Panc1 (cell line): ENCODE results near the gene MOG. TPM values are rescaled to one million over a fixed set of nuclear protein-coding genes. Genes with fewer than 3 reads are reported as not detected.

Source experiments
- ATAC-seq: fragments of 200-7000 bp; cut with Tn5 transposase; 2 replicates; pipeline ENCODE4 v1.9.1; 2020; ENCODE audit warnings: mild to moderate bottlenecking, moderate library complexity
- BruUV-seq: library from RNA; stranded (reverse); fragments of 400-500 nt; replicated peaks from 2 replicates; lab custom pipeline; 2021; lab: Mats Ljungman, UMichigan
- CTCF ChIA-PET: fragments of 300-600 bp; sonication (Branson Sonifier 250); formaldehyde crosslinking; loops from one replicate; lab custom pipeline; 2022; ENCODE audit warnings: antibody characterized with exemption; lab: Charles Lee
- POLR2A ChIA-PET: fragments of 300-600 bp; sonication (Branson Sonifier 250); formaldehyde crosslinking; loops from one replicate; lab custom pipeline; 2022; ENCODE audit warnings: antibody characterized with exemption; lab: Charles Lee
- DNase-seq: peaks from one replicate; pipeline ENCODE4 v3.0.0-alpha.2; 2010; ENCODE audit warnings: low read depth, low spot score
- H3K27ac ChIP-seq: 2 replicates; pipeline ENCODE4 v1.5.1; 2011; ENCODE audit warnings: mild to moderate bottlenecking, low read length, inconsistent platforms
- H3K27me3 ChIP-seq: fragments of 200-500 bp; sonication (Bioruptor generic); 2 replicates; pipeline ENCODE4 v1.6.0; 2014; ENCODE audit warnings: low read length, inconsistent platforms; ENCODE audit not compliant: control insufficient read depth, insufficient read depth
- H3K36me3 ChIP-seq: fragments of 200-500 bp; sonication (Bioruptor generic); 2 replicates; pipeline ENCODE4 v1.5.1; 2014; ENCODE audit warnings: inconsistent platforms, mild to moderate bottlenecking, low read length, moderate library complexity; ENCODE audit not compliant: control insufficient read depth, insufficient read depth
- H3K4me1 ChIP-seq: 2 replicates; pipeline ENCODE4 v1.5.1; 2011; ENCODE audit warnings: inconsistent platforms, mild to moderate bottlenecking, low read length, moderate library complexity; ENCODE audit not compliant: control insufficient read depth, insufficient read depth
- H3K4me3 ChIP-seq, 2 experiments: 2 replicates each; pipeline ENCODE4 v1.5.1; 2011 to 2012; ENCODE audit warnings: low read depth in 2 of 2, low read length in 2 of 2, mild to moderate bottlenecking in 2 of 2, inconsistent platforms in 1 of 2, moderate library complexity in 1 of 2
- H3K9me3 ChIP-seq: fragments of 200-500 bp; sonication (Bioruptor generic); 2 replicates; pipeline ENCODE4 v1.5.1; 2014; ENCODE audit warnings: low read depth, mild to moderate bottlenecking, inconsistent platforms, low read length, moderate library complexity; ENCODE audit not compliant: control insufficient read depth, insufficient read depth
- CTCF ChIP-seq: fragments of 450-650 bp; IDR thresholded peaks from 2 replicates; pipeline ENCODE4 v1.5.1; 2017; ENCODE audit warnings: mild to moderate bottlenecking
- POLR2AphosphoS5 ChIP-seq: IDR thresholded peaks from 2 replicates; pipeline ENCODE4 v1.6.1; 2012; ENCODE audit warnings: mild to moderate bottlenecking, low read depth, low read length, moderate library complexity
- REST ChIP-seq, 2 experiments: IDR thresholded peaks; 2 replicates each; pipeline ENCODE4 v1.6.1; 2011 to 2012; ENCODE audit warnings: low read depth in 2 of 2, control low read depth in 1 of 2, low read length in 1 of 2, mild to moderate bottlenecking in 1 of 2, moderate library complexity in 1 of 2; ENCODE audit not compliant: insufficient read depth in 1 of 2
- SIN3A ChIP-seq: IDR thresholded peaks from 2 replicates; pipeline ENCODE4 v1.6.1; 2012; ENCODE audit warnings: low read depth, mild to moderate bottlenecking, low read length, moderate library complexity, borderline replicate concordance; ENCODE audit not compliant: insufficient read depth
- TCF7L2 ChIP-seq: IDR thresholded peaks from 2 replicates; pipeline ENCODE4 v1.6.1; 2011; ENCODE audit warnings: mild to moderate bottlenecking, low read depth, low read length, inconsistent platforms
- in situ Hi-C: cut with HindIII; loops from 2 replicates; pipeline ENCODE4 v1.10.0; 2016; ENCODE audit warnings: low sequenced_read_pairs, low pct_unique_long_range_greater_than_20kb
- intact Hi-C: fragments of 100-400 bp; cut with micrococcal nuclease; formaldehyde crosslinking; loops from one replicate; pipeline ENCODE4 v1.10.0; 2022; ENCODE audit not compliant: unreplicated experiment
- total RNA-seq: library from RNA; stranded (reverse); gene quantifications from one replicate; pipeline ENCODE4 v1.2.1, GENCODE V29; 2021; ENCODE audit not compliant: unreplicated experiment

The MOG gene
- total RNA-seq, 1 experiment from 2014 or later = not detected

- ChIA-PET CTCF (no interaction called here), POLR2A (no interaction called here)
- H3K36me3 ChIP-seq = no peaks in the 10 kb centered on the region
- no peak overlapping the region for H3K27ac ChIP-seq
- no TSS peak for BruUV-seq
- DNase-seq (no peak), ATAC-seq (no peak)
- H3K27me3 ChIP-seq = peaks cover 7% of the 10 kb centered on the region; the same call in 1 of the 2 replicates
- TF ChIP-seq REST (IDR thresholded peaks at IDR 0.05; ENCODE audit: insufficient read depth in 1 of 2, low read depth in 2 of 2, low read length in 1 of 2) = no peak
- no peak for TF ChIP-seq CTCF
- no peak for TF ChIP-seq SIN3A
- no peak for TF ChIP-seq TCF7L2
- TF ChIP-seq POLR2AphosphoS5 = no peak
- no peak overlapping the region for H3K4me3 ChIP-seq
- in situ Hi-C loops (no loop called here), intact Hi-C loops (no loop called here)
- no peaks in the 10 kb centered on the region; the same call in 1 of the 2 replicates for H3K4me1 ChIP-seq
- no peaks in the 10 kb centered on the region for H3K9me3 ChIP-seq
Observed at GRCh38 chr6:29674008-29674407, 17.1 kb downstream of the MOG start.

GRCh38 chr6:29675561-29675960 is 18.7 kb downstream of the MOG start:
- BruUV-seq = no TSS peak
- Histone ChIP-seq H3K27me3 (peaks cover 4% of the 10 kb centered on the region; the same call in 1 of the 2 replicates), H3K27ac (no peak overlapping the region), H3K36me3 (no peaks in the 10 kb centered on the region), H3K9me3 (no peaks in the 10 kb centered on the region), H3K4me1 (no peaks in the 10 kb centered on the region; the same call in 1 of the 2 replicates), H3K4me3 (no peak overlapping the region)
- ChIA-PET CTCF (interaction anchor here (0.6 to 1.2 kb wide), 2 partner anchors 22 to 138 kb away, joined by 3 to 7 read pairs; no protein-coding TSS in a partner anchor), POLR2A (no interaction called here)
- in situ Hi-C loops (no loop called here), intact Hi-C loops (no loop called here)
- TF ChIP-seq CTCF (no peak), POLR2AphosphoS5 (no peak), SIN3A (no peak), TCF7L2 (no peak), REST (IDR thresholded peaks at IDR 0.05; ENCODE audit: insufficient read depth in 1 of 2, low read depth in 2 of 2, low read length in 1 of 2) (no peak)
- ATAC-seq (no peak), DNase-seq (no peak)
